ENCODE results near the gene VAV2.
"Not testable (repeated sequence)": the region's sequence is repeated elsewhere in the genome, so short reads cannot be mapped to it uniquely, and the experiment has no call there.

The VAV2 gene

GRCh38 chr9:133916159-133916541 lies 76.0 kb downstream of the VAV2 start:
- DNase-seq (ENCODE audit: low spot score) = no peak

DNA sequence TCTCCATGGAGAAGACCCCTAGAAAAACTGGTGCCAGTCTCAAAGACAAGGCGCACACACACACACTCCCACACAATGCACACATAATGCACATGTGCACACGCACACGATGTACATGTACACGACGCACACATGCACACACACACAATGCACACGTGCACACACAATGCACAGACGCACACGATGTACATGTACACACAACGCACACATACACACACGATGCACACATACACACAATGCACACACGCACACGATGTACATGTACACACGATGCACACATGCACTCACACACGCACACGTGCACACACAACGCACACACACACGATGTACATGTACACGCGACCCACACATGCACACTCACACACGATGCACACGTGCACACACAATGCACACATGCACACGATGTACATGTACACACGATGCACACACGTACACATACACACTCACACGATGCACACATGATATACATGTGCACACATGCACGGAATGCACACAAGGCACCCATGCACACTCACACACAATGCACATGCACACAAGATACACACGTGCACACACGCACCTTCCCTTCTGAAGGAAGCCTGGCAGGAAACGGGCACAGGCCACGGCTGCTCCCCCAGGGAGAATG lies 76.5 kb downstream of the VAV2 start:
- no peak for DNase-seq (ENCODE audit: low spot score)

DNA sequence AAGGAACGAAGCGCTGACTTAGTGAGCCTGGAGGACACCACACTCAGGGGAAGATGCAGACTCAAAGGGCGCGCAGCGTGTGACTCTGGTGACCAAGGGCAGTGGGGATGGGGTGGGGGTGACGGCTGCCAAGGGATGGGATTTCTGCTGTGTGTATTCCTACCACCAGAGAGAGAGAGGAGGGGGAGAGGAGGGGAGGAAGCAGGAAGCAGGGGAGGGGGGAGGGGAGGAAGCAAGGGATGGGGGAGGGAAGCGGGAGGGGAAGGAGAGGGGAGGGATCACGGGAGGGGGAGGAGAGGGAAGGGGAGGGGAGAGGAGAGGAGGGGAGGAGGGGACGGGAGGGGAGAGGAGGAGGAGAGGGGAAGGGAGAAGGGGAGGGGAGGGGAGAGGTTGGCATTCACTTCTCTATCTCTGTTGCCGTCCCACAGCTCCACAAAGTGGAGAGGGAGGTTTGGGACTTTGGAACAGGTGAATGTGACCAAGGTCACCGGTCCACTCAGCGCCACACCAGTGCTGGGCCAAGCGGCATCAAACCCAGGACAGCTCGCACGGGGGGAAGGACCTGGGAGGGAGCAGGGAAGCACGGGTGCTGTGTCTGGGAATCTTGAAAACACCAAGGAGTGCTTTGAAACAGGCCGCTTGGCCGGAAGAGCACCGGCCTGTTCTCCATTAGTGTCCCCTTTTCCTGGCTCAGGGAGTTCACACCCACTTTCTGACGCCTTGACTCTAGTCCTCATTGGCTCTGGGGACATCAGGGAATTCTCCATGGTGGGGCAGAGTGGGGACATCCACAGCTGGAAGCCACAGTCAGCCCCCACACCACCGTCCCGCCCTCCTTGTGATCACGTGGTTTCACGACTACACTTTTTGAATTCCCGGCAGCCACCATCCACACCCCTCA lies 77.4 kb downstream of the VAV2 start:
- DNase-seq (ENCODE audit: low spot score) = peak; percentile 30

GRCh38 chr9:133913571-133914369 lies 78.4 kb downstream of the VAV2 start:
- no peak for DNase-seq (ENCODE audit: low spot score)

- no peak for DNase-seq (ENCODE audit: low spot score)
These were observed 81.1 kb downstream of the VAV2 start for GRCh38 chr9:133910855-133911514.

- no peak for DNase-seq (ENCODE audit: low spot score)
These were observed 84.9 kb downstream of the VAV2 start for GRCh38 chr9:133906932-133907910.

GRCh38 chr9:133906218-133906617 lies 85.9 kb downstream of the VAV2 start:
- no peak for DNase-seq (ENCODE audit: low spot score)

DNA sequence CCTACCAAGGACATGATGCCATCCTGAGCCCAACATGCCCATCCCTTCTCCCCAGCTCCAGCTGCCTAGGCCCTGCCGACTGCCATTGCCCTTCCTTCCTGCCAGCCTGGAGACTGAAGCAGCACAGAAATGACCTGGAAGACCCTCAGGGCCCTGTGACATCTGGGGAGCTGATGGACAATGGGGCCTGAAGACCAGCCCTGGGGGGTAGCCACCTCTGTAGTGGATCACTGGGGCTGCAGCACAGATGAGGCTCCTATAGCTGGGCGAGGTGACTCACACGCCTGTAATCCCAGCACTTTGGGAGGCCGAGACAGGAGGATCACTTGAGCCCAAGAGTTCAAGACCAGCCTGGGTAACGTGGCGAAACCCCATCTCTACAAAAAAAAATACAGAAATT lies 86.6 kb downstream of the VAV2 start:
- DNase-seq (ENCODE audit: low spot score) = no peak

- no peak for DNase-seq (ENCODE audit: low spot score)
These were observed 87.6 kb downstream of the VAV2 start for GRCh38 chr9:133904346-133905090.

DNA sequence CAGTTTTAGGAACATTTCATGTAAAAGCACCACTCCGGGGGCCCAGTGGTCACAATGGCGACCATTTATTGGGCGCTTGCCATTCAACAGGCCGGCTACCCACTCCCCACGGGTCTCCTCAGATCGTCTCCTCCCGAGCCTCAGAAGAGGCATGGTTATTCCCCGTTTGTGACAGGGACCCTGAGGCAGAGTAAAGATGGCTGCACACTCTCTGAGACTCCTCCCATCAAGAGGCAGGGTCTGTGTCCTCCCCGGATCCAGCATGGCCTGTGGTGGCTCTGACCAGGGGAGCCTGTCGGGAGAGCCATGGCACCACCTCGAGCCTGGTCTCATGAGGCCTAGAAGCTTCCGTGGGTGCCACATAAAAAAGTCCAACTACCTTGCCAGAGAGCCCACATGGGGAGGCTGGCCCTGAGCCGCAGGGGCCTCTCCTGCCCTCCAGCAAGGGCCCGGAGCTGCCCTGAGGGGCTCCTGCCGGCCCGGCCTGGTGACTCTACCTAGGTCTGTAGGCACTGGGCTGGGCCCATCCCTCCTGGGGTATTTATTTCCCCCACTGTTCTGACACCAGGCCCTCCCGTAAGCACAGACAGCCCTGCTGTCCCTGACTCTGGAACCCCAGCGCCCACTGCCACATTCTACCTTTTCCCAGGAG lies 90.8 kb downstream of the VAV2 start:
- no peak for DNase-seq (ENCODE audit: low spot score)

DNA sequence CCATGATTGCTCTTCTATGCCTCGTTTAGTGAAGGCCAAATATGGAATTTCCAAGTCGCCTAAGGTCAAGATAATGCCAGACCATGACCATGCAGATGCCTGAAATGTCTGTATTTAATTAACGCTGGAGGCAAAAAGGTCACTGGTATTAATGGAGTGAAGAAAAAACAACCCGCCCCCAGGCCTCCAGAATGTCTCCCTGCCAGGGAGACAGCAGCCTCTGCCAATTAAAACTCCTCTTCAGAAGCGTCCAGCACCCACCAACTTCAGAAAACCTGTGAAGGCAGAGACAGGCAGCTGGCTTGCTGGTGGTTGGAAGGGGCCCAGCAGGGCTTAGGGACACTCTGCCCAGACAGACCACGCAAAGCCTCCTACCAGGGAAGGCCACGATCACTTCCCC lies 94.4 kb downstream of the VAV2 start:
- DNase-seq (ENCODE audit: low spot score) = peak; percentile 47

GRCh38 chr9:133896007-133896406 lies 96.1 kb downstream of the VAV2 start:
- DNase-seq (ENCODE audit: low spot score) = not testable (repeated sequence)

- no peak for DNase-seq (ENCODE audit: low spot score)
These were observed 96.8 kb downstream of the VAV2 start for GRCh38 chr9:133895335-133895734.

DNA sequence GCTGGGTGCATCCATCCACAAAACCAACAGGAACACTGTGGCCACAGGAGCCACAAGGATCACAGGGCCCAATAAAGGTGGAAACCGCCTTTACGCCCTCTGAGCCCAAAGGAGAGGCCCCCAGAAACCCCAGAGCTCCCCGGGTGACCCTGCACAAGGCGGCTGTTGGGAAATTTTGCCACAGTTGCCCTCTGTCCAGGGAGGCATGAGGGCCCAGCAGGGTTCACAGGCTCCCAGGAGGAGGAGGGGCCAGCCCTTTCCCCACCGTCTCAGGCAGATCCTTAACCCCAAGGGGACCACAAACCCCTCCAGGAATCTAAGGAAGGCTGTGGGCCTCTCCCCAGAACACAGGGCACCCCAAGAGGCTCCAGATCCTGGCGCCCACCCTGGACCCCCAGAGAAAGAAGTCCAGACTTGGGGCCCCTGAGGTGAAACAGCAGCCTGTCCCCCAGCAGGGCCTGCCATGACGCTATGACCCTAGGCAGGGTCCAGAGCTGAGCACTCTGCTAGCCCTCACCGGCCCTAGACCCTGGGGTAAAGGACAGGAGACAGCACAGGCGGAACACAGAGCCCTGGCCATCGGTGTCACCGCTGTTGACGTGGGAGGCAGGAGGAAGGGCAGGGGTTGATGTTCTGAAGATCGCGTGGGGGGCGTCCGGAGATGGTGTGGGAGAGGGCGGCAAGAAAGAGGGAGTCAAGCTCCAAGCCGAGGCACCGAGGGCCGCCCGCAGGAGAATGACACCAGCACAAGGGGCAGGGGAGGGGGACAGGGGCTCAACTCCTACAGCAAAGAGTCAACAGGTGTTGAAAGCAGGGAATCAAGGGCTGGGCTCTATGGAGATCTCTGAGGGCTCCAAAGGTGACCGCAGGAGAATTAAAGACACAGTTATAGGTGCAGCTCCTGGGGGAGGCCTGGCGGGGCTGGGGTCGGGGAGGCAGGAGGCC lies 97.5 kb downstream of the VAV2 start:
- DNase-seq (ENCODE audit: low spot score) = no peak

GRCh38 chr9:133893191-133893994 lies 98.7 kb downstream of the VAV2 start:
- no peak for DNase-seq (ENCODE audit: low spot score)

DNA sequence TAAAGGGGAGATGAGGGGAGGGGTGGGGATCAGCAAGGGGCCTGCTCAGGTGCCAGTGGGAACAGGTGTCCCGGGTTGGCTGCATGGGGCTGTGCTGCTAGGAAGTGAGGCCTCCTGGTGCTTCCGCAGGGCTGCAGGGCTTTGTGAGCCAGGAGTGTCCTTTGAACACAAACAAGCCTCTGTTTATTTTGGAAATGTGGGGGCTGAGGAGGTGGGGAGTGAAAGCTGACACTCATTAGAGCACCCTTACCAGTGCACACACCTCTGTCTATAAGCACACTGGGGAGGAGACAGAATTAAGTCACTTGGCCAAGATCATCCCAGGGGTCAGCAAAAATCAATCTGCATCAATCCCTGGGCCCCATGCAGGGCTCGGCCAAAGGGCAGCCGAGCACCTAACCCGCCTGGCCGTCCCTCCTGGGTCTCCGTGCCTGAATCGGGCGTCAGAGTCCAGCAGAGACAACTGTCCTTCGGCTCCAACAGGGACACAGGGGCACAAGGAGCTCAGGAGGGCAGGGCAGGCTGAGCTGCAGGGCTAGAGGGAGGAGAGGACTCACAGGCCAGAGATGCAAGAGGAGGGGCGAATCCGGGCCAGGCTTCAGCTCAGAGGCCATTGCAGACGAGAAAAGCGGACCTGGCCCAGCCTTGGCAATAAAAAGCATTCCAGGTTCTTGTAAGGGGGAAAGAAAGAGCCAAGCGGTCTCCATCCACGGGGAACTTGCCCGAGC lies 99.8 kb downstream of the VAV2 start:
- DNase-seq (ENCODE audit: low spot score) = no peak

GRCh38 chr9:133891741-133892140 lies 100.4 kb downstream of the VAV2 start:
- DNase-seq (ENCODE audit: low spot score) = no peak
